Measurements from ENCODE around the gene RGS7BP.

The RGS7BP gene

GRCh38 chr5:64516216-64516615 lies 10.4 kb downstream of the RGS7BP start:
- no peak overlapping the region for H3K4me3 ChIP-seq (ENCODE audit: low read depth, low read length)
- no peak for TF ChIP-seq CTCF (IDR thresholded peaks at IDR 0.05; ENCODE audit: insufficient read depth, low read depth, low read length, missing control alignments)
- DNase-seq (ENCODE audit: low read depth) = no peak

- TF ChIP-seq CTCF (IDR thresholded peaks at IDR 0.05; ENCODE audit: insufficient read depth, low read depth, low read length, missing control alignments) = no peak
- H3K4me3 ChIP-seq (ENCODE audit: low read depth, low read length) = no peak overlapping the region
- DNase-seq (ENCODE audit: low read depth) = peak; percentile 44
These were observed 13.0 kb downstream of the RGS7BP start for GRCh38 chr5:64518793-64519192.

GRCh38 chr5:64519263-64519662 lies 13.4 kb downstream of the RGS7BP start:
- TF ChIP-seq CTCF (IDR thresholded peaks at IDR 0.05; ENCODE audit: insufficient read depth, low read depth, low read length, missing control alignments) = no peak
- no peak for DNase-seq (ENCODE audit: low read depth)
- no peak overlapping the region for H3K4me3 ChIP-seq (ENCODE audit: low read depth, low read length)

GRCh38 chr5:64526734-64527439 lies 21.1 kb downstream of the RGS7BP start:
- no peak overlapping the region for H3K4me3 ChIP-seq (ENCODE audit: low read depth, low read length)
- no peak for DNase-seq (ENCODE audit: low read depth)
- no peak for TF ChIP-seq CTCF (IDR thresholded peaks at IDR 0.05; ENCODE audit: insufficient read depth, low read depth, low read length, missing control alignments)

GRCh38 chr5:64530076-64530475 lies 24.3 kb downstream of the RGS7BP start:
- TF ChIP-seq CTCF (IDR thresholded peaks at IDR 0.05; ENCODE audit: insufficient read depth, low read depth, low read length, missing control alignments) = no peak
- no peak overlapping the region for H3K4me3 ChIP-seq (ENCODE audit: low read depth, low read length)
- no peak for DNase-seq (ENCODE audit: low read depth)

- no peak overlapping the region for H3K4me3 ChIP-seq (ENCODE audit: low read depth, low read length)
- no peak for DNase-seq (ENCODE audit: low read depth)
- TF ChIP-seq CTCF (IDR thresholded peaks at IDR 0.05; ENCODE audit: insufficient read depth, low read depth, low read length, missing control alignments) = no peak
These were observed 26.4 kb downstream of the RGS7BP start for GRCh38 chr5:64532212-64532611.

- TF ChIP-seq CTCF (IDR thresholded peaks at IDR 0.05; ENCODE audit: insufficient read depth, low read depth, low read length, missing control alignments) = no peak
- no peak for DNase-seq (ENCODE audit: low read depth)
- no peak overlapping the region for H3K4me3 ChIP-seq (ENCODE audit: low read depth, low read length)
These were observed 26.8 kb downstream of the RGS7BP start for GRCh38 chr5:64532657-64533056.
